Tibial artery (tissue), 4 donors: ENCODE results near the gene SERPINE2.

ENCODE experiments used
- DNase-seq, 2 donors: peaks; one replicate each; pipeline ENCODE4 v3.0.0-alpha.2; 2019
- H3K27ac ChIP-seq, 2 donors: fragments of 200-600 bp; sonication (generic) in 1 of 2; 1 replicate in 1 of 2; 2 replicates in 1 of 2; pipeline ENCODE4 v1.5.1; 2018 to 2019; ENCODE audit warnings: mild to moderate bottlenecking in 1 of 2
- H3K27me3 ChIP-seq, 2 donors: fragments of 200-600 bp; sonication (generic) in 1 of 2; one replicate each; pipeline versions ENCODE4 v1.5.1 to v1.6.0; 2016 to 2019
- H3K36me3 ChIP-seq, 3 donors: fragments of 200-600 bp; sonication (generic) in 2 of 3; one replicate each; pipeline ENCODE4 v1.5.1; 2016 to 2019; ENCODE audit warnings: mild to moderate bottlenecking in 2 of 3
- H3K4me1 ChIP-seq, 4 donors: fragments of 200-600 bp; sonication (generic) in 2 of 4; 1 replicate in 3 of 4; 2 replicates in 1 of 4; pipeline ENCODE4 v1.5.1; 2016 to 2019
- H3K4me3 ChIP-seq, 2 donors: fragments of 200-600 bp; sonication (generic) in 1 of 2; 1 replicate in 1 of 2; 2 replicates in 1 of 2; pipeline ENCODE4 v1.5.1; 2018 to 2019; ENCODE audit warnings: mild to moderate bottlenecking in 2 of 2
- H3K9me3 ChIP-seq, 3 donors: fragments of 200-600 bp; sonication (generic) in 1 of 3; one replicate each; pipeline ENCODE4 v1.5.1; 2016 to 2019
- CTCF ChIP-seq, 2 experiments: fragments of 200-600 bp in 1 of 2; fragments of 450-650 bp in 1 of 2; IDR thresholded peaks; one replicate each; pipeline ENCODE4 v1.5.1; 2017 to 2019; ENCODE audit warnings: antibody characterized with exemption in 2 of 2, mild to moderate bottlenecking in 1 of 2, moderate library complexity in 1 of 2
- intact Hi-C: fragments of 100-400 bp; cut with DNase I; formaldehyde crosslinking; loops from one replicate; pipeline ENCODE4 v1.15.0; 2023; ENCODE audit warnings: low total_unique reads

Gene SERPINE2

GRCh38 chr2:224039080-224039769 lies at the start of gene SERPINE2:
Gene SERPINE2 (minus strand): TSS chr2:224039286. CDS start chr2:224001900, 37,386 bp downstream.
- intact Hi-C loops = no loop called here
- Histone ChIP-seq H3K9me3 (no peaks in the 10 kb centered on the region), H3K36me3 (no peaks in the 10 kb centered on the region), H3K27me3 (peaks cover 0 to 42% of the 10 kb centered on the region in 2 donors), H3K27ac (peak within 1 kb of the TSS in 1 of 2 donors; percentile 47), H3K4me1 (peaks cover 0 to 24% (median 12%) of the 10 kb centered on the region in 4 donors), H3K4me3 (peak within 1 kb of the TSS; percentile 54 to 66)
- DNase-seq = peak; percentile 51 to 74
- no peak for TF ChIP-seq CTCF (IDR thresholded peaks at IDR 0.05)

GRCh38 chr2:224086226-224086914 lies 47.3 kb upstream of the SERPINE2 start:
- Histone ChIP-seq H3K4me1 (no peaks in the 10 kb centered on the region), H3K36me3 (no peaks in the 10 kb centered on the region), H3K9me3 (no peaks in the 10 kb centered on the region), H3K27ac (no peak overlapping the region), H3K27me3 (no peaks in the 10 kb centered on the region), H3K4me3 (no peak overlapping the region)
- DNase-seq = peak in 1 of 2 donors; percentile 72
- intact Hi-C loops = no loop called here
- no peak for TF ChIP-seq CTCF (IDR thresholded peaks at IDR 0.05)

- no peak overlapping the region for H3K27ac ChIP-seq
- no peaks in the 10 kb centered on the region for H3K27me3 ChIP-seq
- no peaks in the 10 kb centered on the region for H3K36me3 ChIP-seq
- DNase-seq = no peak
- no peaks in the 10 kb centered on the region for H3K4me1 ChIP-seq
- TF ChIP-seq CTCF (IDR thresholded peaks at IDR 0.05) = no peak
- no peak overlapping the region for H3K4me3 ChIP-seq
- intact Hi-C loops = no loop called here
- no peaks in the 10 kb centered on the region for H3K9me3 ChIP-seq
These were observed 46.7 kb upstream of the SERPINE2 start for GRCh38 chr2:224085811-224086210.

- Histone ChIP-seq H3K4me3 (no peak overlapping the region), H3K27ac (no peak overlapping the region), H3K4me1 (no peaks in the 10 kb centered on the region), H3K9me3 (no peaks in the 10 kb centered on the region), H3K27me3 (no peaks in the 10 kb centered on the region), H3K36me3 (no peaks in the 10 kb centered on the region)
- no peak for DNase-seq
- intact Hi-C loops = no loop called here
- TF ChIP-seq CTCF (IDR thresholded peaks at IDR 0.05) = no peak
These were observed 46.2 kb upstream of the SERPINE2 start for GRCh38 chr2:224085246-224085645.

- TF ChIP-seq CTCF (IDR thresholded peaks at IDR 0.05) = no peak
- Histone ChIP-seq H3K27me3 (no peaks in the 10 kb centered on the region), H3K27ac (no peak overlapping the region), H3K36me3 (no peaks in the 10 kb centered on the region), H3K4me3 (no peak overlapping the region), H3K9me3 (no peaks in the 10 kb centered on the region), H3K4me1 (no peaks in the 10 kb centered on the region)
- intact Hi-C loops = no loop called here
- DNase-seq = no peak
These were observed 45.3 kb upstream of the SERPINE2 start for GRCh38 chr2:224084266-224084892.
